IMR-90 (cell line): Measurements from ENCODE around the gene MFRP. TPM values are rescaled to one million over a fixed set of nuclear protein-coding genes. Genes with fewer than 3 reads are reported as not detected.

Experiments used
- ELK1 ChIP-seq: fragments of 150-350 bp; IDR thresholded peaks from 2 replicates; pipeline ENCODE4 v1.6.1; 2016; ENCODE audit warnings: low read depth, mild to moderate bottlenecking, low read length, moderate library complexity, borderline replicate concordance
- polyA plus RNA-seq, 3 experiments: library from polyadenylated mRNA; depleted of rRNA; stranded (reverse); fragments of >200 nt; gene quantifications; 2 replicates each; pipeline ENCODE4 v1.2.3, GENCODE V29; 2012; ENCODE audit warnings: low replicate concordance in 1 of 3
- total RNA-seq: library from RNA; depleted of rRNA; stranded (reverse); fragments of >200 nt; gene quantifications from 2 replicates; pipeline ENCODE4 v1.2.3, GENCODE V29; 2012

Gene MFRP
- total and polyA plus RNA-seq, 2 of the 4 experiments (the other 2 are of a cell fraction) = not detected

- TF ChIP-seq ELK1 = no peak
Observed at GRCh38 chr11:119336744-119337469, 9.6 kb downstream of the MFRP start (continued).
